ENCODE measurements around the gene GPR45. TPM values are rescaled to one million over a fixed set of nuclear protein-coding genes. Genes with fewer than 3 reads are reported as not detected.

The GPR45 gene
- total RNA-seq, 1 experiment from 2014 or later: not detected

- no peak for TF ChIP-seq CTCF (conservative IDR thresholded peaks at IDR 0.05; ENCODE audit: low read depth, low read length)
- TF ChIP-seq EZH2 (IDR thresholded peaks at IDR 0.05; ENCODE audit: borderline replicate concordance, low read depth, low read length, poor library complexity, severe bottlenecking): no peak
- ChIA-PET POLR2A (ENCODE audit: low non-redundant PET) (interaction anchor here (0.6 kb wide), 1 partner anchor 504 kb away, joined by 3 read pairs; no protein-coding TSS in a partner anchor), CTCF (no interaction called here)
- intact Hi-C loops (cut with micrococcal nuclease; ENCODE audit: unreplicated experiment): no loop called here
- Histone ChIP-seq H3K36me3 (ENCODE audit: insufficient read depth, low read length, poor library complexity, severe bottlenecking) (peaks cover 6% of the 10 kb centered on the region), H3K4me1 (ENCODE audit: insufficient read depth, low read length, poor library complexity, severe bottlenecking) (no peaks in the 10 kb centered on the region), H3K27ac (ENCODE audit: low read depth, low read length, poor library complexity, severe bottlenecking) (no peak overlapping the region), H3K9me3 (ENCODE audit: low read depth, low read length, poor library complexity, severe bottlenecking) (no peaks in the 10 kb centered on the region), H3K4me3 (ENCODE audit: low read depth, low read length, poor library complexity, severe bottlenecking) (no peak overlapping the region), H3K27me3 (replicated peaks; ENCODE audit: insufficient read depth, low read depth, low read length, poor library complexity) (no peaks in the 10 kb centered on the region)
- BruUV-seq (replicated peaks): no TSS peak
- no peak for DNase-seq (ENCODE audit: low spot score)
Observed at GRCh38 chr2:105262651-105263091, 21.1 kb downstream of the GPR45 start.

GRCh38 chr2:105269426-105269825 lies 27.9 kb downstream of the GPR45 start:
- Histone ChIP-seq H3K9me3 (ENCODE audit: low read depth, low read length, poor library complexity, severe bottlenecking) (no peaks in the 10 kb centered on the region), H3K36me3 (ENCODE audit: insufficient read depth, low read length, poor library complexity, severe bottlenecking) (peaks cover 23% of the 10 kb centered on the region), H3K27me3 (replicated peaks; ENCODE audit: insufficient read depth, low read depth, low read length, poor library complexity) (no peaks in the 10 kb centered on the region), H3K4me1 (ENCODE audit: insufficient read depth, low read length, poor library complexity, severe bottlenecking) (no peaks in the 10 kb centered on the region), H3K4me3 (ENCODE audit: low read depth, low read length, poor library complexity, severe bottlenecking) (no peak overlapping the region), H3K27ac (ENCODE audit: low read depth, low read length, poor library complexity, severe bottlenecking) (no peak overlapping the region)
- TF ChIP-seq EZH2 (IDR thresholded peaks at IDR 0.05; ENCODE audit: borderline replicate concordance, low read depth, low read length, poor library complexity, severe bottlenecking): no peak
- no peak for TF ChIP-seq CTCF (conservative IDR thresholded peaks at IDR 0.05; ENCODE audit: low read depth, low read length)
- BruUV-seq (replicated peaks): no TSS peak
- intact Hi-C loops (cut with micrococcal nuclease; ENCODE audit: unreplicated experiment): no loop called here
- no peak for DNase-seq (ENCODE audit: low spot score)
- ChIA-PET POLR2A (ENCODE audit: low non-redundant PET) (no interaction called here), CTCF (no interaction called here)

GRCh38 chr2:105271393-105272045 lies 30.0 kb downstream of the GPR45 start:
- CTCF ChIA-PET: no interaction called here
- Histone ChIP-seq H3K36me3 (ENCODE audit: insufficient read depth, low read length, poor library complexity, severe bottlenecking) (peaks cover 40% of the 10 kb centered on the region), H3K4me1 (ENCODE audit: insufficient read depth, low read length, poor library complexity, severe bottlenecking) (no peaks in the 10 kb centered on the region), H3K4me3 (ENCODE audit: low read depth, low read length, poor library complexity, severe bottlenecking) (no peak overlapping the region), H3K27me3 (replicated peaks; ENCODE audit: insufficient read depth, low read depth, low read length, poor library complexity) (no peaks in the 10 kb centered on the region), H3K27ac (ENCODE audit: low read depth, low read length, poor library complexity, severe bottlenecking) (no peak overlapping the region), H3K9me3 (ENCODE audit: low read depth, low read length, poor library complexity, severe bottlenecking) (no peaks in the 10 kb centered on the region)
- no TSS peak for BruUV-seq (replicated peaks)
- POLR2A ChIA-PET (ENCODE audit: low non-redundant PET): no interaction called here
- DNase-seq (ENCODE audit: low spot score): no peak
- TF ChIP-seq EZH2 (IDR thresholded peaks at IDR 0.05; ENCODE audit: borderline replicate concordance, low read depth, low read length, poor library complexity, severe bottlenecking): no peak
- TF ChIP-seq CTCF (conservative IDR thresholded peaks at IDR 0.05; ENCODE audit: low read depth, low read length): no peak
- intact Hi-C loops (cut with micrococcal nuclease; ENCODE audit: unreplicated experiment): no loop called here
